ENCODE results near the gene KY.
"Not testable (repeated sequence)": the region's sequence is repeated elsewhere in the genome, so short reads cannot be mapped to it uniquely, and the experiment has no call there.

Gene KY

GRCh38 chr3:134601539-134602439 is 49.0 kb downstream of the KY start:
- FAIRE-seq, result no peak

GRCh38 chr3:134600685-134601463 is 49.9 kb downstream of the KY start:
- no peak for FAIRE-seq

- no peak for FAIRE-seq
These were observed 50.6 kb downstream of the KY start for GRCh38 chr3:134600206-134600605.

- FAIRE-seq, result no peak
These were observed 51.9 kb downstream of the KY start for GRCh38 chr3:134598763-134599545.

- no peak for FAIRE-seq
These were observed 53.3 kb downstream of the KY start for GRCh38 chr3:134597390-134597970.

GRCh38 chr3:134594986-134595385 is 55.8 kb downstream of the KY start:
- not testable (repeated sequence) for FAIRE-seq

- FAIRE-seq, result no peak
These were observed 56.5 kb downstream of the KY start for GRCh38 chr3:134594331-134594741.

GRCh38 chr3:134592806-134593205 is 58.0 kb downstream of the KY start:
- FAIRE-seq, result no peak

- FAIRE-seq, result no peak
These were observed 60.1 kb downstream of the KY start for GRCh38 chr3:134590766-134591165.

- no peak for FAIRE-seq
These were observed 71.6 kb downstream of the KY start for GRCh38 chr3:134579141-134579665.

- FAIRE-seq, result no peak
These were observed 74.0 kb downstream of the KY start for GRCh38 chr3:134576831-134577230.

- no peak for FAIRE-seq
These were observed 74.4 kb downstream of the KY start for GRCh38 chr3:134576426-134576825.

GRCh38 chr3:134569899-134570298 is 80.9 kb downstream of the KY start:
- not testable (repeated sequence) for FAIRE-seq

GRCh38 chr3:134568790-134569189 is 82.0 kb downstream of the KY start:
- FAIRE-seq, result no peak

GRCh38 chr3:134567605-134568004 is 83.2 kb downstream of the KY start:
- no peak for FAIRE-seq

GRCh38 chr3:134564991-134565390 is 85.8 kb downstream of the KY start:
- no peak for FAIRE-seq

- FAIRE-seq, result no peak
These were observed 87.2 kb downstream of the KY start for GRCh38 chr3:134563601-134564000.

- FAIRE-seq, result no peak
These were observed 88.8 kb downstream of the KY start for GRCh38 chr3:134562055-134562454.

GRCh38 chr3:134559591-134559990 is 91.2 kb downstream of the KY start:
- FAIRE-seq, result no peak
